Measurements from ENCODE around the gene DNAH10.

GRCh38 chr12:123957196-123957595 is 195.1 kb downstream of the DNAH10 start:
- TF ChIP-seq, protein P1, sequence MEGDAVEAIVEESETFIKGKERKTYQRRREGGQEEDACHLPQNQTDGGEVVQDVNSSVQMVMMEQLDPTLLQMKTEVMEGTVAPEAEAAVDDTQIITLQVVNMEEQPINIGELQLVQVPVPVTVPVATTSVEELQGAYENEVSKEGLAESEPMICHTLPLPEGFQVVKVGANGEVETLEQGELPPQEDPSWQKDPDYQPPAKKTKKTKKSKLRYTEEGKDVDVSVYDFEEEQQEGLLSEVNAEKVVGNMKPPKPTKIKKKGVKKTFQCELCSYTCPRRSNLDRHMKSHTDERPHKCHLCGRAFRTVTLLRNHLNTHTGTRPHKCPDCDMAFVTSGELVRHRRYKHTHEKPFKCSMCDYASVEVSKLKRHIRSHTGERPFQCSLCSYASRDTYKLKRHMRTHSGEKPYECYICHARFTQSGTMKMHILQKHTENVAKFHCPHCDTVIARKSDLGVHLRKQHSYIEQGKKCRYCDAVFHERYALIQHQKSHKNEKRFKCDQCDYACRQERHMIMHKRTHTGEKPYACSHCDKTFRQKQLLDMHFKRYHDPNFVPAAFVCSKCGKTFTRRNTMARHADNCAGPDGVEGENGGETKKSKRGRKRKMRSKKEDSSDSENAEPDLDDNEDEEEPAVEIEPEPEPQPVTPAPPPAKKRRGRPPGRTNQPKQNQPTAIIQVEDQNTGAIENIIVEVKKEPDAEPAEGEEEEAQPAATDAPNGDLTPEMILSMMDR (IDR thresholded peaks at IDR 0.05; ENCODE audit: poor library complexity), result no peak
- no peak for TF ChIP-seq EZH2phosphoT487 (IDR thresholded peaks at IDR 0.05; ENCODE audit: low read depth, severe bottlenecking, unreplicated experiment)
